Esophagus muscularis mucosa (tissue), 3 donors: ENCODE results near the gene PLEKHM2.

Experiments used
- POLR2AphosphoS5 ChIP-seq, 2 donors: sonication (generic); formaldehyde crosslinking; IDR thresholded peaks; one replicate each; pipeline ENCODE4 v1.6.1; 2017; ENCODE audit warnings: antibody characterized with exemption in 2 of 2
- TF ChIP-seq, protein P1 (sequence below), 3 experiments: fragments of 200-600 bp in 2 of 3; fragments of 450-650 bp in 1 of 3; sonication (generic) in 2 of 3; IDR thresholded peaks; one replicate each; pipeline ENCODE4 v1.5.1; 2017 to 2019; ENCODE audit warnings: antibody characterized with exemption in 3 of 3, mild to moderate bottlenecking in 2 of 3, moderate library complexity in 1 of 3

DNA sequence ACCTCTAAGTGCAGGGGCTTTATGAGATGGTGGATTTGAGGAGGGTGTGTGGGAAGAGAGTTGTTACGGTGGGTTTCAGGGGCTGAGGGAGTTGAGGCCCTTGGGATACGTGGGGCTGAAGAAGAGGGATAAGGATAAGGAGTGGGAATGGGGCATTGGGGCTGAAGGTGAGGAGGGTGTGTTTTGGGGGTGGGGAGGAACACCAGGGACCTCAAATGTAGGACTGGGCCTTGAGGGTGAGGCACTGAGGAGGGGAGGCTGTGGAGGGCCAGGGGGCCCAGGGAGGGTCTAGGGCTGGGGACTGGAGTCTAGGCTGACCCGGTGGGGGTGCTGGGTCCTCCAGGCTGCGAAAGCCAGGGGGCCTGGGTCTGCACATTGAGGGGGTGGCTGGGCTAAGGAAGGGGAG lies 1.2 kb upstream of the PLEKHM2 start:
- TF ChIP-seq, protein P1, sequence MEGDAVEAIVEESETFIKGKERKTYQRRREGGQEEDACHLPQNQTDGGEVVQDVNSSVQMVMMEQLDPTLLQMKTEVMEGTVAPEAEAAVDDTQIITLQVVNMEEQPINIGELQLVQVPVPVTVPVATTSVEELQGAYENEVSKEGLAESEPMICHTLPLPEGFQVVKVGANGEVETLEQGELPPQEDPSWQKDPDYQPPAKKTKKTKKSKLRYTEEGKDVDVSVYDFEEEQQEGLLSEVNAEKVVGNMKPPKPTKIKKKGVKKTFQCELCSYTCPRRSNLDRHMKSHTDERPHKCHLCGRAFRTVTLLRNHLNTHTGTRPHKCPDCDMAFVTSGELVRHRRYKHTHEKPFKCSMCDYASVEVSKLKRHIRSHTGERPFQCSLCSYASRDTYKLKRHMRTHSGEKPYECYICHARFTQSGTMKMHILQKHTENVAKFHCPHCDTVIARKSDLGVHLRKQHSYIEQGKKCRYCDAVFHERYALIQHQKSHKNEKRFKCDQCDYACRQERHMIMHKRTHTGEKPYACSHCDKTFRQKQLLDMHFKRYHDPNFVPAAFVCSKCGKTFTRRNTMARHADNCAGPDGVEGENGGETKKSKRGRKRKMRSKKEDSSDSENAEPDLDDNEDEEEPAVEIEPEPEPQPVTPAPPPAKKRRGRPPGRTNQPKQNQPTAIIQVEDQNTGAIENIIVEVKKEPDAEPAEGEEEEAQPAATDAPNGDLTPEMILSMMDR (IDR thresholded peaks at IDR 0.05) = no peak
- TF ChIP-seq POLR2AphosphoS5 (IDR thresholded peaks at IDR 0.05) = no peak
